GM18517 (cell line): ENCODE results near the gene SCN9A.
"Not testable (repeated sequence)": the region's sequence is repeated elsewhere in the genome, so short reads cannot be mapped to it uniquely, and the experiment has no call there.

Source experiments
- ATAC-seq: cut with Tn5 transposase; IDR thresholded peaks from one replicate; pipeline ENCODE4 v1.9.1; 2021; ENCODE audit warnings: mild to moderate bottlenecking, moderate library complexity; ENCODE audit not compliant: unreplicated experiment

Gene SCN9A

DNA sequence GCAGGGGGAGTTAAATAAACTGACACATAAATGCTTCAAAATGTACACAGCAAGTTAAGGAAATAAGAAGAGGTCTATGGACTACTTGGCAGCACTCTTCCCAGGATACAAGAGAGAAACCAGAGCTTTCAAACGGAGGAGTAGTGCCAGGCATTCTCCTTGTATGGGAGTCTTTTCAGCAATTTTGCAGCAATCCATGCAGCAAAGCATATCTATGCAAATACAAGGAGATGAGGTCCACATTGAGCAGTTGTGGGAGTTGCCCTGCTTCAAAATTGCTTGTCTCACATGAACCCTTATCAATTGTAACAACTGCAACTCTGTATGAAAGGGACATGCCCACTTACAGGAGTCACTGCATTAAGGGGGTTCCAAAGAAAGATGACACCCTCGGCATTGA is 37.8 kb downstream of the SCN9A start:
- ATAC-seq: no peak

DNA sequence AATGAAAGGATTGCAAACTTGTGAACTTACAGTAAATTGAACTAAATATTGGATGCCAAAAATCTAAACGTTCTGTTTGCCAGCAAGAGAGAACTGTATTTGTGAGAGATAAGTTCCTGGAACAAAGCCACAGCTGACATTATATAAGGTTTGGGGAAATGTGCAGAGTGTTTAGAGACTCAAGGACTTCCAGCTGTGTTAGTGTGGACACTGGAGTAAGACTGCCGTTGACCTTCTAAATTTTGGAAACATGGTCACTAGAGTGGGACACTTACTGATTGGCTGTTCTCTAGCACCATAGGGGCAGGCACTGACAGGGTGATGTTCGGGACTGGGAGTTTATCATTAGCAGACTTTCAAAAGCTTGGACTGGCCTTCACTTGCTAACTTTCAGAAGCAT is 40.5 kb downstream of the SCN9A start:
- no peak for ATAC-seq

DNA sequence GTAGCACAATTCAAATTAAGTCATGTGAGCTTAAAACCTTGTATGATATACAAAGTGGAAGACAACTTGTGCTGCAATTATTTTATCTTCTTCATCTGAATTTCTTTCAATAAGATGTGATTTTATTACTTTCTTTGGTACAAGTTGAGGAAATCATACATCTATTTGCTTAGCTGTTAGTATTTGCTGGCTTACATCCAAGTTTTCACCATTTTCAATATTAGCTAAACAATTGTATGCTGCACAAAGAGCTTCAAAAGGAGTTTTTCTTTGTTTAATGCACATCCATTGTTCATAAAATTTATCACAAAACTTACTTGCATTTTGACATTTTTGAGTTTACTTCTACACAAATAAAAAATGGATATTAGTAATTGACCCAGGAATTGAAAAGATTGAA is 40.9 kb downstream of the SCN9A start:
- ATAC-seq: no peak

DNA sequence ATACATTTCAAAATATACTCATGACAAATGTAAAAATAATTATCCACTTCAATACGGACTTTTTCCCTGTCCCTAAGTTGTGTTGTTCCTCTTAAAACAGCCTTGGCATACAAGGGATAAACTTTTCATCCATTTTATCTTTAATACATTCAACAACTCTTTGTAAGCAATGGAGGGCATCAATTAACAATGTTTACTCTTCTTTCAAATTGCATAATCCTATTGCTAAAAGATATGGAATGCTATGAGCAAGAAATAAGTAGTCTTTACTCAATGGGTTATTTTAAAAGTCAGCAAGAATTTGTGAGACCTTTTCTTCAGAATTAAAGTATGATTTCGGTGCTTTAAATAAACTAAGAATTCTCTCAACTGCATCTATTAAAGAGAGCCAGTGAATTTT is 41.9 kb downstream of the SCN9A start:
- no peak for ATAC-seq

DNA sequence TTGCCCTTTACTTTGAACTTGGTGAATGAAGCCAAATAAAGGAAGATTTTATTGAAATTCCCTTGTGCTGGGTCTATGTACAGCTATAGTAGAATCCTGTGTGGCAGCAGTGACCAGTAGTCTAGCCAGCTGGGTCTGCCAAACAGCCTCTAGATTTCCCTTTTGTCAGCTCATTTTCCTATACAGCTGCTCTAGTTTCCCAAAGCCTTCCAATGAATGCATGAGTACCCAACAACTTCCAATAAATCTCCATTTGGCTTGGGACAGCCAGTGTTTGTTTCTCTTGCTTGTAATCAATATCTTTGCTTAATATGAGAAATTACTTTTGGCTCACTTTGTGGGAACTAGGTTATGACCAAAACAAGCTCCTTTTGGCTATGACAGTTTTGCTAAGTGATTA is 43.6 kb downstream of the SCN9A start:
- no peak for ATAC-seq

DNA sequence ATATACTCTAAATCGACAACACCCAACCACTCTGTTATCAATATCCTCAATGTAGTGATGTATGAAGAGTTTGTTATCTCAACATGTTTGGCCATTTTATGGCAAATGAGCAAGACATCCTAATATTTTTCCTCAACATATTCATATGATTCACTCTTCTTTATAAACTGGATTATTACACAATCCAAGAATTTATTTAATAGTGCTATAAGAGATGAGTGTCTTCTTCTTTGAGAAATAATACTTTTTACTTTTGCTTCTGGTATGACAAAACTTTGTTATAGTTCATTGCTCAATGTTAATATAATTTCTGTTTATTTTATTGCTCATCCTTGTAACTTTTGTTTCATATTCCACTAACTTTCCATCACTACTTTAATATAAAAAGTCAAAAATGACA is 44.3 kb downstream of the SCN9A start:
- no peak for ATAC-seq

DNA sequence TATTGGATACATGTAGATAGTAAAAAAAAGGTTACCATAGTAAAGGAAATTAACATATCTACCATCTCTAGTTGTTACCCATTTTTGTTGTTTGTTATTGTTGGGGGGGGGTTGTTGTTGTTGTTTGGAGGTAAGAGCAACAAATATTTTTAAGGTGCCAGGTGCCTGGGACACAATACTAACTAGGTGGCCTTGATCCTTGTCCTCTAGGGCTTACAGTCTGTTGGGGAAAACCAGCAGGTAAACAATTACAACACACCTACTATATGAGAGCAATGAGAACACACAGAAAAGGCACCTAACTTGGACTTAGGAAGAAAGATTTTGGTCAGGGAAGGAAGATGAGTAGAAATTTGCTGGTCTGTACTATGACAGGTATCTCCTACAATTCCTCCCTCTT is 46.3 kb downstream of the SCN9A start:
- no peak for ATAC-seq

DNA sequence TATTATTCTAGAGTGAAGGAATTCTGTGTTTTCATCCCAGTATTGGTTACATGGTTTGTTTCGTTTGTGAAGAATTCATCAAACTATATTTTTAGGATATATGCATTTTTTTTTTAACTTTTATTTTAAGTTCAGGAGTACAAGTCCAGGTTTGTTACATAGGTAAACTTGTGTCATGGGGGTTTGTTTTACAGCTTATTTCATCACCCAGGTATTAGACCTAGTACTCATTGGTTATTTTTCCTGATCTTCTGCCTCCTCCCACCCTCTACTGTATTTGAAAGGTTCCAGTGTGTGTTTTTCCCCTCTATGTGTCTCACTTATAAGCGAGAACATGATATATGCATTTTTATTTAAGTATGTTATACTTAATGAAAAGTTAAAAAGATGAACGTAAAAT is 47.6 kb downstream of the SCN9A start:
- ATAC-seq: no peak

DNA sequence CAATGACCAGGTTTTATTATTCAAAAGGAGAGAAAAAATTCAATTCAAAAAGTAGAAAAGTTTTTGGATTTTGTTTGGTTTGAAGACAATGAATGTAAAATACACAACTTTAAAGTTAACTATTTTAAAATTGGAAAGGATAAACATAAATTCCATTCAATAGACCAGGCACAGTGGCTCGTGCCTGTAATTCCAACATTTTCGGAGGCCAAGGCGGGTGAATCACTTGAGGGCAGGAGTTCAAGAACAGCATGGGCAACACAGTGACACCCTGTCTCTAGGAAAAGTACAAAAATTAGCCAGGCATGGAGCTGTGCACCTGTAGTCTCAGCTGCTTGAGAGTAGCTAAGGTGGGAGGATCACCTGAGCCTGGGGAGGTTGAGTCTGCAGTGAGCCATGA is 54.7 kb downstream of the SCN9A start:
- ATAC-seq: no peak

DNA sequence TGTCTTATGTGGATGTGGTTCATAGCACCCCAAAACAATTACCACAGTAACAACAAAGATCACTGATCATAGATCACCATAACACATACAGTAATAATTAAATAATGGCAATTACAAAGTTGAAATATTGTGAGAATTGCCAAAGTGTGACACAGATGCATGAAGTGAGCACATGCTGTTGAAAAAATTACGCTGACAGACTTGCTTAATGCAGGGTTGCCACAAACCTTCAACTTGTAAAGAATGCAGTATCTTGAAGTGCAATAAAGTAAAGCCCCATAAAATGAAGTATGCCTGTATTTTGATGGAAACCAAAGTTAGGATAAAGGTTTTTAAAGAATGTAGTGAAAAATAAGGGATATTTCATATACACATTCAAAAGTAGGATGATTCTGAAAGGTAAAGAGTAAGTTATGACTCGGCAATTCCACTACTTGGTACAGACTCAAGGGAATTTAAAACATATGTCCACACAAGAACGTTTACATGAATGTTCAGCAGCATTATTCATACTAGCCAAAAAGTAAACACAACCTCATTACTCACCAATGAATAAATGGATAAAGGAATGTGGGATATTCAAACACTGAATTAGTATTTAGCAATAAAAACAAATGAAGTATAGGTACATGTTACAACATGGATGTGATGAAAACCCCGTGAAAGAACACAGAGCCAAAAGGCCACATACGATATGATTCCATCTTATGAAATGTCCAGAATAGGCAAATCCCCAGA is 61.6 kb downstream of the SCN9A start:
- ATAC-seq: no peak

DNA sequence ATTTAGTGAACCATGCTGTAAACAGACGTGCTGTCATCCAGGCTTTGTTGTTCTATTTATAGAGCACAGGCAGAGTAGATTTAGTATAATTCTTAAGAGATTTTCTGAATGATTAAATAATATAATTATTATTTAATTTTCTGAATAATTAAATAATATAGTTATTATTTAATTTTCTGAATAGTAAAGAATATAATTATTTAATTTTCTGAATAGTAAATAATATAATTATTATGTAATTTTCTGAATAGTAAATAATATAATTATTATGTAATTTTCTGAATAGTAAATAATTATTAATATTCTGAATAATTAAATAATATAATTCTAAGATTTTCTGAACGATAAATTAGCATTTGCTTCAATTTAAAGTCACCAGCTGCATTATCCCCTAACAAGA is 62.9 kb downstream of the SCN9A start:
- ATAC-seq: not testable (repeated sequence)

DNA sequence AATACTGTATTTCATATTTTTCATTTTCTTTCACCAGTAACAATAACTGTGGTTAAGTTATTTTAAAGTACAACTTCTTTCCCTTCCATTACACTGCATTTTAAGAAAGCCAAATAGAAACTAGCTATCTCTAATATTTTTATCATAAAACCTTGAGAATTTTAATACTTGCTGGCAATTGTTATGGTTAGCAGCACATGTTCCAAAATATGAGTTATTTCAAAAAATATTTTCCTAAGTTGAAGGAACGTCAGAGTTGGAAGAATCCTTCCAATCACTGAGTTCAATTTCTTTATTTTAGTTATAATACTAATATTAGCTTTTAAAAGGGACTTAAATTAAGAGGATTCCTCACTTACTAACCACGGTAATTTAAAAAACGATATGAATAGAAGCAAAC is 68.4 kb downstream of the SCN9A start:
- ATAC-seq: no peak

DNA sequence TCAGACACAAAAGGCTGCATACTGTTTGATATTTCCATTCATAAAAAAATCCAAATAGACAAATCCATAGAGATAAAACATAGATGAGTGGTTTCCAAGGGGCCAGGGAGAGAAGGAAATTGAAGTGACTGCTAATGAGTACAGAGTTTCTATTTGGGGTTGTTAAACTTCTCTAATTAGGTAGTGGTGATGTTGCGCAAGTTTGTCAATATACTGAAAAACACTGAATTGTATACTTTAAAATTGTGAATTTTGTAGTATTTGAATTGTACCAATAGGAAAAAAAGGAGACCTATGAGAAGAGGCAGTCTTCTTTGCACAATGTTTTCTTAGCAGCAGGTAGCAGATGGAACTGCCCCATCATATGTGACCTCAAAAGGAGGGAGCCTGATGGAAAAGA is 71.1 kb downstream of the SCN9A start:
- ATAC-seq: no peak

DNA sequence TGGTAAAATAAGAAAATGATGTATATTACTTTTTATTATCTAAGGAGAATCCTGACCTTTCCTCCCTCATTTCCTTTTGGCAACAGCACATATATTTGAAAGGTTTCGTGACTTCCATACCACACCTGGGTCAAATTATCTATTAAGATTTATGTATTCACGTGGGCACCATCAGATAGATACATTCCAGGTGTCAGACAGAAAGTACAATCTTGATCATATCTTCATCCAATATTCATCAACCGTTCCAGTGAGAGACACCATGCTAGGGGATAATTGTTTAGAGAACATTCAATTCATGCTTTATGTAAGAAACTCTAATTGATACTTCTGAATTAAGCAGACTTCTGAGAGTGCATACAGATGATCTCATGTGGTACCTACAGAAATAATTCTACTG is 73.7 kb downstream of the SCN9A start:
- no peak for ATAC-seq

DNA sequence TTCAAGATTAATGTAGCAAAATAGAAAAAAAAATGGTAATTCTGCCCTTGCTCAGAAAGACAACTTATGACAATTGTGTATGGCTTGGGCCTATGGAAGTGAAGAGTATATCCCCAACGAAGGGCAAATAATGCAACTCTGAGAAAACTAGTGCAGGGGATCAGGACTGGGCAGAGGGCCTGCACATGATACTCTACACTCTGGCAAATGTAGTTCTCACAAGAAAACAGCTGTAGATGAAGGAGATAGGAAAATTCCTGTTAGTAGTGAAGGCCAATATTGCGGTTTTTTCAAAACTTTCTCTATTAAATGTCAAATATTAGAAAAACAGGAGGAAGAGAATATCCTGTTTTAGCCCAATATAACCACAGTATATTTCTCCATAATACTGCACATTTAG is 77.8 kb downstream of the SCN9A start:
- no peak for ATAC-seq

DNA sequence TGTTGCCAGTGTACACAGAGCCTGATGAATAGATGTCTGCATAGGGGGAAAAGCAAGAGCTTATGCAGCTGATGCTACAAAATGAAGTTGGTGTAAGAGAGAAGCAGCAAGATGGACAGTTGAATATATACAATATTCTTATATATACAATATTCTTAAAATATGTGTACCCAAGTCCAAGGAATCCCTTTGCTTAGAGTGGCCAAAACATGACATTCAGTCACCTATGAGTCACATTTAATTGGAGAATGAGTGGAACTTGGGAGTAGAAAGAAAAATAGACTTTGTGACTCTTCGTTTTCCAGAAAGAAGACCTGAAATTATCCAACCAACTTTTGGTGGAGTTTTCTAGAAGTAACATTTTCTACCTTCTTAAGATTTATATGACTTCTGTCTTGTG is 81.8 kb downstream of the SCN9A start:
- ATAC-seq: no peak

DNA sequence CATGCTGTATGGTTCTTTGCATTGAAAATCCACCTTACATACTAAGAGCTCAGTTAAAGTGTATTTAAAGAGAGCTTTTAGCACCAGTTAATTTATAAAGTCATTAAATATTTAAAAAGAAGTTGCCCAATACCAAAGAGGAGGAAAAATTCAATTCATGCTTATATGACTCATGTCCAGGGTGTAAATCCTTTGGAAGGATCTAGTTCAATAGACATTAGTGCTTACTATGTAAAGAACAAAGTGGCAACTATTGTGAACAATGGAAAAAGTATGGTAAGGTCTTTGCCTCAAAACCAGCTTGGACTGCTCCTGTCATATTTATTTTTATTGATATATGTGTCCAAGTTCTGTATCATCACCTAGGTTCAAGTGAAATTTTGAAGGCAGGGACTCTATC is 90.5 kb downstream of the SCN9A start:
- ATAC-seq: no peak

DNA sequence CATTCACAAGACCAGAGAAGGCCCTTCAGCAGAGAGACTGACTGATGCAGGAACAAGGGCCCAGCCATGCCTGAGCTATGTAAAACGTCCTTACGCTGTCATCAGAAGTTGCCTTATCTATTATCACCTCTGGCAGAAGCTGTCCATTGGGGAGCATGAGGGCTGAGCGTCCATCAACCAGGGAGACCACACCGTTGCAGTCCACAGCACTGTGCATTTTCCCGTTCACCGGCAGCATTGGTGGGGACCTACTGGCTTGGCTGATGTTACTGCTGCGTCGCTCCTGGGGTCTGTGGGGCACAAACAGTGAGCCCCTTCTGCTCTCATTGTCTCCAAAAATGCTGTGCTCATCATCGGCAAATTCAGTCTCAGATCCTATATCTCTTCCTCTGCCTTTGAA is 91.4 kb downstream of the SCN9A start:
- no peak for ATAC-seq

DNA sequence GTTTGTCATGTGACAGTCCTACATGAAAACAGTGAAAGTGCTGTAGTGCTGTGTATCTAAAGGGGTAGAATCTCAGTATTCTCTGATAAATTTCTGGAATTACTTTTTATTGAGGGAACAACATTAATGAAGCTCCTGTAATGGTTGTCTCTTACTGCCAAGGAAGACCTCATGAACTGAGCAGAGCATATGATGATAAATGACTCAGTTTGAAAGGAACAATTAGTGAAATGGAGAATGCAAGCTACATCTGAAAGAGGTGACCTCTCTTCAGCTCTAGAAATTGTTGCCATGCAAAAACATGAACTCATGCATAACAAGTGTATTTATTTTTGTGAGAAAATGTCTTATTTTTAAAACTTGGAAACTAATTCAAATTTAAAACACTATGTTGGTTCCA is 93.6 kb downstream of the SCN9A start:
- ATAC-seq: no peak

DNA sequence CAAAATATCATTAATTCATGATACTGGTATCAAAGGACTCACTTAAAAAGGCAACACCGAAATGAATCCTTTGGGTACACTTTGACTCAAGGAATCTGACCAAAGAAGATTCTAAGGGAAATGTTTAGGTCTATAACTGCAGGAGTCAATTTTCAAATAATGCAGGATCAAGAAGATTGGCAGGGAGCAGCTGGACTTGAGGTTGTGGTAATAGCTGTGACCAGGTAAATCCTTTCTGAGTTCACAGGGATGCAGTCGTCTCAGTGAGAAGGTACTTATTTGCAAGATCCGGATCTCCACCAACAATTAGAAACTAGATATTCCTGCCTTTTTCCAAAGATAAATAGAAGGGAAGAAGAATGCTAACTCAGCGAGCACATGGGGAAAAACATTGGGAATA is 96.9 kb downstream of the SCN9A start:
- no peak for ATAC-seq

DNA sequence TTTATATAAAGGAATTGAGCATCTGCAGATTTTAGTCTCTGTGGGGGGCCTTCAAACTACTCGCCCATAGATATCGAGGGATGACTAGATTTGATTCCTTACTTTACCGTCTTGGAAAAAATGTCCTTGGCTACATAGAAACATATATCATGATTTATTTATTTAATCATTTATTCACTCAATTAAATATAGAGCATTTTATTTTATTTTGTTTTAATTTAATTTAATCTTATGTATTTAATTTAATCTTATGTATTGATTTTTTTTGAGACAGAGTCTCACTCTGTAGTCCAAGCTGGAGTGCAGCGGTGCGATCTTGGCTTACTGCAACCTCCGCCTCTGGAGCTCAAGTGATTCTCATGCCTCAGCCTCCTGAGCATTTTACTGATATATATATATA is 105.4 kb downstream of the SCN9A start:
- ATAC-seq: no peak

DNA sequence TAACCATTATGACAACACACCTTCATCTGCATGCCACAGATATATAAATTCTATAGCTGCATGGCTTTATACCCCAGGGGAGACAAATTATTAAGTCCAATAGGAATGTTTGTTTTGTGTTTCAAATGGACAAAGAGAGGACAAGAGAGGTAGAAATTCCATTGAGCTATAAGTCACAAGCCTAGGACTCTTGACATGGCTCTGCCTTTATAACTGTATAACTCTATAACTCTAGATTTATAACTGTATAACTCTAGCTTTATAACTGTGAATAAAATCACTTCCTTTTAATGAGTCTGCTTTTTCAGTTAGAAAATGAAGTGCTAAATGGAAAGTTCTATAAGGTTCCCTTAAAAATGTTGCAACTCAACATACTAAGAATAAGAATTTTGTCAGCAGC is 106.4 kb downstream of the SCN9A start:
- no peak for ATAC-seq

DNA sequence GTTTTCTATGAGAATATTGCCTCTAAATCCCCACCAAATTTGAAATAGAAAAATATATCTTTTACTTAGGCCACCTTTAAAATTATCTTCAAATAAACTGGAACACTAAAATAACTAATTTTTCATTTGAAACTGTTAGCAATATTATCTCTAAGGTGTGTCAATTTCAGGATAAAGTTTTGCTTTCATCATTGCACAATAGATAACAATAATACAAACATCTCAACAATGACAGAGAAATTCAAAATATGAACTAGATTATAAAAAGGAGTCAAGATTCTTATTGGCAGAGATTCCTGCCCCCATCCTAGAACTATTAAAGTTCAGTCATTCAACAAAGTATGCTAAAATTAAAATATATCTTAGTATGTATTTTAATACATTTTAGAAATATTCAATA is 117.9 kb downstream of the SCN9A start:
- no peak for ATAC-seq
